ES-I3 (cell line): Measurements from ENCODE around the gene ATP6AP1.
"Not testable (repeated sequence)": the region's sequence is repeated elsewhere in the genome, so short reads cannot be mapped to it uniquely, and the experiment has no call there.

Experiments
- H3K36me3 ChIP-seq: 2 replicates; pipeline ENCODE4 v1.6.1; 2013; ENCODE audit warnings: mild to moderate bottlenecking, low read length, control low read depth, moderate library complexity; ENCODE audit not compliant: insufficient read depth
- H3K4me1 ChIP-seq: 2 replicates; pipeline ENCODE4 v1.6.1; 2013; ENCODE audit warnings: mild to moderate bottlenecking, control low read depth, low read length; ENCODE audit not compliant: insufficient read depth
- H3K9ac ChIP-seq: 2 replicates; pipeline ENCODE4 v1.6.1; 2013; ENCODE audit warnings: low read depth, mild to moderate bottlenecking, low read length, moderate library complexity
- H3K9me3 ChIP-seq: 2 replicates; pipeline ENCODE4 v1.6.1; 2013; ENCODE audit warnings: mild to moderate bottlenecking, low read length, moderate library complexity; ENCODE audit not compliant: control insufficient read depth, insufficient read depth

ATP6AP1 gene, protein sequence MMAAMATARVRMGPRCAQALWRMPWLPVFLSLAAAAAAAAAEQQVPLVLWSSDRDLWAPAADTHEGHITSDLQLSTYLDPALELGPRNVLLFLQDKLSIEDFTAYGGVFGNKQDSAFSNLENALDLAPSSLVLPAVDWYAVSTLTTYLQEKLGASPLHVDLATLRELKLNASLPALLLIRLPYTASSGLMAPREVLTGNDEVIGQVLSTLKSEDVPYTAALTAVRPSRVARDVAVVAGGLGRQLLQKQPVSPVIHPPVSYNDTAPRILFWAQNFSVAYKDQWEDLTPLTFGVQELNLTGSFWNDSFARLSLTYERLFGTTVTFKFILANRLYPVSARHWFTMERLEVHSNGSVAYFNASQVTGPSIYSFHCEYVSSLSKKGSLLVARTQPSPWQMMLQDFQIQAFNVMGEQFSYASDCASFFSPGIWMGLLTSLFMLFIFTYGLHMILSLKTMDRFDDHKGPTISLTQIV

DNA sequence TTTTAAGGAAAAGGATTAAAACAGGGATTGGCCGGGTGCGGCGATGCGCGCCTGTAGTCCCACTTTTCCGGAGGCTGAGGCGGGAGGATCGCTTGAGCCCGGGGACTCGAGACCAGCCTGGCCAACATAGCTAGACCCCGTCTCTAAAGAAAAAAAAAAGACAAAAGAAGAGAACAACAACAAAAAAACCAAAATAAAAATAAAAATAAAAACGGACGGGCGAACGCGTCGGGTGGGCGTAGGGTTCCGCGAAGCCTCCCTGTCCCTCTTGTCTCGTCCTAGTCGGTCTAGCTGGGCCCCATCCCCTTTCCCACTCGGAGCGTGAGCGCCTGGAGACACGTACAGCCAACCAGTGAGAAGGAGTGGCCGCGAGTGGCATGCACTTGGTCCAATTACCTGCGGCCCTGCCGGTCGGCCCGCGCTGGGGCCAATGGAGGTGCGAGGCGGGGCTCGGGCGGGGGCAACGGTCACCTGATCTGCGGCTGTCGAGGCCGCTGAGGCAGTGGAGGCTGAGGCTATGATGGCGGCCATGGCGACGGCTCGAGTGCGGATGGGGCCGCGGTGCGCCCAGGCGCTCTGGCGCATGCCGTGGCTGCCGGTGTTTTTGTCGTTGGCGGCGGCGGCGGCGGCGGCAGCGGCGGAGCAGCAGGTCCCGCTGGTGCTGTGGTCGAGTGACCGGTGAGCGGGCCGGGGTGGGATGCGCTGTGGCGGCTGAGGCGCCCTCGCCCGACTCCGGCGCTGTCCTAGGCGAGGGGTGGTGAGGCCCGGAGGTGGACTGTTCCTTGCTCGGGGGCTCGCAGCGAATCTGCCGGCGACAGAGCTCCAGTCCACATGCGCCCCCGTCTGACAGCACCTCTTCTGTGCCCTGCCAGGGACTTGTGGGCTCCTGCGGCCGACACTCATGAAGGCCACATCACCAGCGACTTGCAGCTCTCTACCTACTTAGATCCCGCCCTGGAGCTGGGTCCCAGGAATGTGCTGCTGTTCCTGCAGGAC, at the start of gene ATP6AP1:
TSS of gene ATP6AP1 (plus strand) at position 502 of the 996 bp plus-strand sequence. CDS start at position 518, 16 bp downstream.
- no peaks in the 10 kb centered on the region for H3K36me3 ChIP-seq
- H3K4me1 ChIP-seq, result peaks cover 8% of the 10 kb centered on the region
- H3K9me3 ChIP-seq, result no peaks in the 10 kb centered on the region; the same call in 1 of the 2 replicates
- H3K9ac ChIP-seq, result peak within 1 kb of the TSS; percentile 54; the same call in 1 of the 2 replicates

DNA sequence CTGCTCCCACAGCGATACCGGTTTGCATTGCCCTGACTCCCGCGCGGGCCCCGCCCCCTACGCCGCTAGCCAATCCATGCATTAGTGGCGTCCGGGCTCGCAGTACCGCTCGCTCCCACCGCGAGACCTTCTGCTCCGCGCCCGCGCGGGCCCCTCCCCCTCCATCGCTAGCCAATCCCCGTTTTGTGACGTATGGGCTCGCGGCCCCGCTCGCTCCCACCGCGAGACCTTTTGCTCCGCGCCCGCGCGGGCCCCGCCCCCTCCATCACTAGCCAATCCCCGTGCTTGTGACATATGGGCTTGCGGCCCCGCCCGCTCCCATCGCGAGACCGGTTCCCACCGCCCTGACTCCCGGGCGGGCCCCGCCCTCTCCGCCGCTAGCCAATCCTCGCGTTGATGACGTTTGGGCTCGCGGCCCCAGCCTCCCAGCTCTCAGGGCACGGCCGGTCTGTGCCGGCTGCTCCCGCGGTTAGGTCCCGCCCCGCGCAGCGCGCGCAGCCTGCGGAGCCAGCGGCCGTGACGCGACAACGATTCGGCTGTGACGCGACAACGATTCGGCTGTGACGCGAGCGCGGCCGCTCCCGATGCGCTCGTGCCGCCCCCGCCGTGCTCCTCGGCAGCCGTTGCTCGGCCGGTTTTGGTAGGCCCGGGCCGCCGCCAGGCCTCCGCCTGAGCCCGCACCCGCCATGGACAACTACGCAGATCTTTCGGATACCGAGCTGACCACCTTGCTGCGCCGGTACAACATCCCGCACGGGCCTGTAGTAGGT, 49.5 kb upstream of the ATP6AP1 start, which contains the start of gene EMD:
TSS of gene EMD (plus strand) at position 497 of the 770 bp plus-strand sequence. CDS start at position 687, 190 bp downstream.
- Histone ChIP-seq H3K9ac (peak within 1 kb of the TSS; percentile 74), H3K9me3 (no peaks in the 10 kb centered on the region), H3K36me3 (peaks cover 7% of the 10 kb centered on the region), H3K4me1 (peaks cover 12% of the 10 kb centered on the region)

DNA sequence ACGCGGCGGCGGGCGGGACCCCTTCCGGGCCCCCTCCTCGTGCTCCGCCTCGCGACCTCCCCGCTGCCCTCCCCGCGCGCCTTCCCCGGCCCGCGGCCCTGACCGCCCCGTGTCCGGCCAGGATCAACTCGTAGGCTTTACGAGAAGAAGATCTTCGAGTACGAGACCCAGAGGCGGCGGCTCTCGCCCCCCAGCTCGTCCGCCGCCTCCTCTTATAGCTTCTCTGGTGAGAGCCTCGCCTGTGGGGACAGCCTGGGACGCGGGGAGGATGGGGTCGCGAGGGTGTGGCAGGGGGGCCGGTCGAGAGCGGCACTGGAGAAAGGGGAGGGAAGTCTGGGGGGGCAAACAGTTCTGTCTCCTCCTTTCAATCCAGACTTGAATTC, 48.9 kb upstream of the ATP6AP1 start:
- peak overlapping the region; percentile 74 for H3K9ac ChIP-seq
- H3K36me3 ChIP-seq, result peaks cover 7% of the 10 kb centered on the region
- H3K4me1 ChIP-seq, result peaks cover 12% of the 10 kb centered on the region
- H3K9me3 ChIP-seq, result no peaks in the 10 kb centered on the region

DNA sequence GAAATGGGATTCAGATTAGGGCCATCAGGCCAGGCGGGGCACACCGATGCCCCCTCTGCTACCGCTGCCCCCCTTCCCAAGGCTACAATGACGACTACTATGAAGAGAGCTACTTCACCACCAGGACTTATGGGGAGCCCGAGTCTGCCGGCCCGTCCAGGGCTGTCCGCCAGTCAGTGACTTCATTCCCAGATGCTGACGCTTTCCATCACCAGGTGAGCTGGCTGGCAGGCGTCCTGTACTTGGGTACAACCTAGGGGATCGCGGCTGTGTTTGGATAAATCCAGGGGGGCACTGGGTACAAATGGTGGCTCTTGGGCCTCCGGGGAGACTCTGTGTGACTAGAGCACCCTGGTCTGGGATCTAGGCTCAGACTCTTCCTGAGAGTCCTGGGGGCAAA, 48.3 kb upstream of the ATP6AP1 start:
- Histone ChIP-seq H3K36me3 (peaks cover 7% of the 10 kb centered on the region), H3K4me1 (peaks cover 12% of the 10 kb centered on the region), H3K9ac (peak overlapping the region; percentile 74), H3K9me3 (no peaks in the 10 kb centered on the region)

DNA sequence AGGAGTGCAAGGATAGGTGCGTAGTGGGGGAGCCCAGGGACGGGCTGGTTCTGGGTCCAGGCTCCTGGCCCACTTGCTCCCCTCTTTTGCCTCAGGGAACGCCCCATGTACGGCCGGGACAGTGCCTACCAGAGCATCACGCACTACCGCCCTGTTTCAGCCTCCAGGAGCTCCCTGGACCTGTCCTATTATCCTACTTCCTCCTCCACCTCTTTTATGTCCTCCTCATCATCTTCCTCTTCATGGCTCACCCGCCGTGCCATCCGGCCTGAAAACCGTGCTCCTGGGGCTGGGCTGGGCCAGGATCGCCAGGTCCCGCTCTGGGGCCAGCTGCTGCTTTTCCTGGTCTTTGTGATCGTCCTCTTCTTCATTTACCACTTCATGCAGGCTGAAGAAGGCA, 47.7 kb upstream of the ATP6AP1 start:
- no peaks in the 10 kb centered on the region for H3K9me3 ChIP-seq

DNA sequence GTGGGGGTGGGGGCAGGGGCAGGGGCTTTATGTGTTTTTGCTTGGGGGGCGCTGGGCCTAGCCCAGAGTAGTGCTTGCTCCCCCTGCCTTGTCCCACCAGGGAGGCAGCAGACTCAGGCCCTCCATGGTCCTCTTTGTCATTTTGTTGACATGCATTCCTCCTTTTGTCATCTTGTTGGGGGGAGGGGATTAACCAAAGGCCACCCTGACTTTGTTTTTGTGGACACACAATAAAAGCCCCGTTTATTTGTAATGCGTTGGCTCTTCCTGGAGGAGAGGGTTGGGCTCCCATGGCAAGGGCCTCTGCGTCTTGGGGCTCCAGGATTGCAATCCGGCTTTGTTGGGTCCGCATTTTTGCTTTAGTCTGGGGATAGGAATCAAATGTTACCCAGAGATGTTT, 47.2 kb upstream of the ATP6AP1 start:
- Histone ChIP-seq H3K4me1 (peaks cover 12% of the 10 kb centered on the region), H3K9ac (no peak overlapping the region), H3K9me3 (no peaks in the 10 kb centered on the region), H3K36me3 (peaks cover 7% of the 10 kb centered on the region)

More for the DNA sequence above, 47.7 kb upstream of the ATP6AP1 start:
- Histone ChIP-seq H3K36me3 (peaks cover 7% of the 10 kb centered on the region), H3K9ac (peak overlapping the region; percentile 74; the same call in 1 of the 2 replicates), H3K4me1 (peaks cover 12% of the 10 kb centered on the region)

DNA sequence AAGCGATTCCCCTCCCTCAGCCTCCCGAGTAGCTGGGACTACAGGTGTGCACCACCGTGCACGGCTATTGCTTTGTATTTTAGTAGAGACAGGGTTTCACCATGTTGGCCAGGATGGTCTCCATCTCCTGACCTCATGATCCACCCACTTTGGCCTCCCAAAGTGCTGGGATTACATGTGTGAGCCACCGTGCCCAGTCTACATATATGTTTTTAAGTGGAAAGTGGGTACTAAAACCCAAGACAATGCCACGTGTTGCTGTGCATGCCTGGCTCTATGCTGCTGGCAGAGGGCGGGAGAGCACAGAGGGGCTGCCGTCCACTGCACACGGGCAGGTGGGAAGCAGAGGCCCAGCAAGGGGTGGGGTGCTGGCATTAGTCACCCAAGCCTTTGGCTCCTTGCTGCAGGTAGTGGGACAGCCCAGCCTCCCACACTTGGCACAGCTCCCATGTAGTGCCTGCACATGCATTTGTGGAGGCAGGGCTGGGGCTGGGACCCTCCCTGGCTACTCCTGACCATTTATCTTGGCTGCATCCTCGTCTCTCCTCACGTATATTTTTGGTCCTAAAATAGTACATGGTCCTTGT, 45.9 kb upstream of the ATP6AP1 start:
- Histone ChIP-seq H3K9me3 (no peaks in the 10 kb centered on the region), H3K36me3 (peaks cover 7% of the 10 kb centered on the region), H3K9ac (no peak overlapping the region), H3K4me1 (peaks cover 12% of the 10 kb centered on the region)

DNA sequence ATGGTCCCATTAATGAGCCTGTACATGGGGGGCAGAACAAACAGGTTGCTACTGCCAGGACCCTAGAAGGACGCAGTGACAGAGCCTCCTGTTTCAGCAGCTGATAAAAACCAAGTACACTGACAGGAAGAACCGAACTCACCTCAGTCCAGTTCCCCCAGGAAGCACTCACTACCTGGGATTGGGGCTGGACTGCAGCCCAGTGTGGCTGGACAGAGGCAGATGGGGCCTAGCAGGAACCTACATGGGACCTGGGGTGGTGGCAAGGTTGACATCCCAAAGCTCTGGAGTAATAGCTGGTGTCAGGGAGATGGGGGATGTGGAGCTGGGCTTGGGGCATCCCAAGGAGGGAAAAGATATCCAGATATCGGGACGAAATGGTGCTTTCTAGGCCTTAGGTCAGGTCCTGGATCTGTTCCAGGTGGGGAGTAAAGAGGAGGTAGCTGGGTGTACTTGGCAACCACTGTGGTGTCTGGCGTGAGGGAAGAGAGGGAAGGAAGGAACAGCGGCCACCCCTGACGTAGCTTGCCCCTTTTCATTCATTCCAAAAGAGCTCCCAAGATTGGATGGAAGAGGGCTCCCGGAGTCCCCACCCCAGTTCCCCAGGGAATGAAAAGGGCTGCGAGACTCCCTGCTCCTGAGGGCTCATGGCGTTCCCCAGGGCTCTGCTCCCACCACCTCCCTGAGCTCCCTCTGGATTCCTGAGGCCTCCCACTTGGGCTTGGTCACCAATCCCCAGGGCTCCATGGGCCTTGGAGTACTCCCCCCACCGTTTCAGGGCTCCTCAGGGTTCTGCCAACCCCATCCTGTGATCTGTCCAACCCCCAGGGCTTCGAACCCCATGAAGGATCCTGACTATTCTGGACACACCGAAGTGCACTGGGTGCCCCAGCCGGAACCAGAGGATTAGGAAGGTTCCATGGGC, 44.9 kb upstream of the ATP6AP1 start:
- H3K9ac ChIP-seq, result no peak overlapping the region
- H3K36me3 ChIP-seq, result peaks cover 7% of the 10 kb centered on the region
- peaks cover 12% of the 10 kb centered on the region for H3K4me1 ChIP-seq
- H3K9me3 ChIP-seq, result no peaks in the 10 kb centered on the region

DNA sequence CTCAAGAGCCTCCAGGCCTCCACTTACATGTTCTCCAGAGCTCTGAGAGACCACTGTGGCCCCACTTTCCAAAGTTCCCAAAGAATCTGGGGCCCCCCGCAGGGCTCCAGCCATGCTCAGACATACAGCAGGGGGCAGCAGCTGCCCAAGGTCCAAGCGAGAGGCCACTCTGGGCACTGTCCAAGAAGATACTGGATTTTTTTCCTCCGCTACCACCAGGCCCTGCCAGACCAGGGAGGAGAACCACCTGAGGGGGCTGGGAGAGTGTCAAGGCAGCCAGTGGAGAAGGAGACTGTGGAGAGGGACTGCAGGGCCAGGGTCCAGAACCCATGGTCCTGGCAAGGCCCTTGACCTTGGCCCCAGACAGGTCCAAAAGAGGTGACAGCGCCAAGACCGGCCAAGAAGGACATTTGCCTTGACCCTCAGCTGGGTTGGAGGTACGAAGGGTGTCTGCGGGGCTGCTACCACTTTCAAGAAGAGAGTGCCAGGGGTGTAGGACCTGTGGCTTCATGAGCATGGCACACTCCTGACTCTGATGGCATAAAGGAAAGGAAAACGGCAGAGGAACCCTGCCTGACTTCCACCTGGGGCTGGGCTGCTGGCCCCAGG, 44.1 kb upstream of the ATP6AP1 start:
- Histone ChIP-seq H3K4me1 (peaks cover 12% of the 10 kb centered on the region), H3K9ac (no peak overlapping the region), H3K9me3 (no peaks in the 10 kb centered on the region), H3K36me3 (peaks cover 7% of the 10 kb centered on the region)

DNA sequence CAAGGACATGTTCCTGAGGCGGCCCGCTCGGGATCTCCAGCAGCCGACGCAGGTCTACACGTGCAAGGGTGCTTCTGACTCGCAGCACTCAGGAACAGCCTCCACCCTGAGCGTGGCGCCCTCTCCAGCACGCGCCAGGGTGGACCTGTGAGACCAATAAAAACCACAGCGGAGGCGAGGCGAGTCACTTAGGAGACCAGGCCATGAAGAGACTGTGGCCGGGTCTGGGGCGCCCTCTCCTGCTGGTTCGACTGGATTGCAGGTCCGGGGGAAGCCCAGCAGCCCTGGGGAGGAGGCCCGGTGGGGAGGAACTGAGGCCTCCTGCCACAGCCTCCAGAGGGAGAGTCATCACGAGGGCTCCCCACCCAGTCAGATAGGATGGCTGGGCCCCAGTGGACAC, 40.4 kb upstream of the ATP6AP1 start:
- not testable (repeated sequence) for H3K4me1 ChIP-seq, H3K9me3 ChIP-seq, H3K36me3 ChIP-seq, H3K9ac ChIP-seq

DNA sequence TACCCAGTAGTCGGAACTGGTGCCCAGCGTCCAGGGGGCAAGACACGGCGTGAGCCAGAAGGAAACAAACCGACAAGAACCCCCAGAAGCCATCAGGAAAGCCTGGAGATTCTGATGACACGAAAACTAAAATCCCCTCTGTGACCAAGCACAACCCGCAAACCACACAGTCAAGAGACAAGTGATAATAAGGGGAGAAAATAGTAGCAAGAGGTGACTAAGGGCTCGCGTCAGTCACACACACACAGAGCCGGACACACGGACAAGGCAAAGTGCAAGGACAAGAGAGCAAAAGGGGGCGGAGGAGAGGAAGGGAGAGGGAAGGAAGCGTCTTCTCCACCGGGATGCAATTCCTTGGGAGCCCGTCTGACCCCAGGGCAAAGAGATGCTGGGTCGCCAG, 39.8 kb upstream of the ATP6AP1 start:
- H3K36me3 ChIP-seq, H3K4me1 ChIP-seq: not testable (repeated sequence)

DNA sequence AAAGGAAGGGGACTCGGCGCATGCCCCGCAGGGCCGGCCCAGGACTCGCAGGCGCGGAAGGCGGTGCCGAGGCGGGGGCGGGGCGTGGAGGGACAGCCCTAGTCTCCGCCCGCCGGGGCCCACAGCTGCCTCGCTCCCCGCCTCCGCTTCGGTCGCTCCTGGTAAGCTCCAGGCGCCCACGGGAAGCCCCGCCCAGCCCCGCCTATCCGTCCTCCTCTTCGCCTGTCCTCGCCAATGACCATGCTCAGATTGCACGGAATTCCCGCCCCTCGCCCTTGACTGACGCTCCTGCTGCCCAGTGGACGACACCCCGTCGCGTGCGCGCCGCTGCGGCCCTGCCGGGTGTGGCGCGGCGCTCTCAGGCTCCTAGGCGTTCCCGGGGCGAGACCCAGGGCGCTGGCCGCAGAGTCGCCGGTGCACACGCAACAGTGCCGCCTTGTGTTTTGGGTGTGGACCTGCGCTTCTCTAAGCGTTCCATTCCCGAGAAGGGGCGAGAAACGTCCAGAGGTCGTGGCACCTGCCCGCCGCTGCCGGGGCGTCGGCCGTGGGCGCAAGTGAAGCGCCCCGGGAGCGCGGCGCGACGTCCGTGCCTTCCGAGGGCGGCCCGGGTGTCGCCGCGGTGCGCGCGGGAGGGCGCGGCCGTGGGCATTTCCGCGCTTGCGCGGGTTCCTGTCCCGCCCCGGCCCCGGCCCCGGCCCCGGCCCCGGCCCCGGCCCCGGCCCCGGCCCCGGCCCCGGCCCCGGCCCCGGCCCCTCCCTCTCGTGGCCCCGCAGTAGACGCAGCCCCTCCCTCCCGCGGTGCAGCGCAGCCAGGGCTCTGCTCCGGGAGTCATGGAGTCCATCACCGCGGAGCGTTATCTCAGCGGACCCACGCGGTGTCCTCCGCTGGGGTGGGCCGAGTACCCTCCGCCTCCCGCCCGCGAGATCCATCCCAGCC, 38.4 kb upstream of the ATP6AP1 start:
- H3K9me3 ChIP-seq, H3K4me1 ChIP-seq, H3K9ac ChIP-seq, H3K36me3 ChIP-seq: not testable (repeated sequence)

More for the DNA sequence above, 39.8 kb upstream of the ATP6AP1 start:
- not testable (repeated sequence) for H3K9me3 ChIP-seq, H3K9ac ChIP-seq
